Heart left ventricle (tissue), 16 donors: ENCODE results near the gene FMN2. TPM values are rescaled to one million over a fixed set of nuclear protein-coding genes. Genes with fewer than 3 reads are reported as not detected.

Source experiments
- ATAC-seq, 4 donors: fragments of 200-7000 bp; cut with Tn5 transposase; one replicate each; pipeline ENCODE4 v1.9.1; 2020 to 2022; ENCODE audit warnings: moderate library complexity in 4 of 4, mild to moderate bottlenecking in 3 of 4, moderate number of reproducible peaks in 1 of 4
- DNase-seq, 5 donors: peaks; one replicate each; pipeline ENCODE4 v3.0.0-alpha.2; 2020
- H3K27ac ChIP-seq, 12 donors: fragments of 200-600 bp; sonication (generic) in 4 of 12; one replicate each; pipeline versions ENCODE4 v1.5.0 to v1.8.0; 2016 to 2022; ENCODE audit warnings: mild to moderate bottlenecking in 2 of 12
- H3K27me3 ChIP-seq, 9 donors: fragments of 200-600 bp; sonication (generic) in 2 of 9; one replicate each; pipeline versions ENCODE4 v1.5.1 to v1.8.0; 2016 to 2022; ENCODE audit warnings: mild to moderate bottlenecking in 3 of 9
- H3K36me3 ChIP-seq, 9 donors: fragments of 200-600 bp; sonication (generic) in 2 of 9; one replicate each; pipeline versions ENCODE4 v1.5.0 to v1.8.0; 2018 to 2022; ENCODE audit warnings: mild to moderate bottlenecking in 2 of 9
- H3K4me1 ChIP-seq, 12 donors: fragments of 200-600 bp; sonication (generic) in 4 of 12; one replicate each; pipeline versions ENCODE4 v1.5.0 to v1.8.0; 2016 to 2022; ENCODE audit warnings: mild to moderate bottlenecking in 3 of 12
- H3K4me3 ChIP-seq, 12 donors: fragments of 200-600 bp; sonication (generic) in 4 of 12; one replicate each; pipeline versions ENCODE4 v1.5.0 to v1.8.0; 2017 to 2022; ENCODE audit warnings: mild to moderate bottlenecking in 9 of 12, moderate library complexity in 4 of 12
- H3K9me3 ChIP-seq, 12 donors: fragments of 200-600 bp; sonication (generic) in 4 of 12; one replicate each; pipeline versions ENCODE4 v1.5.0 to v1.8.0; 2016 to 2022; ENCODE audit warnings: mild to moderate bottlenecking in 1 of 12
- POLR2A ChIP-seq, 2 donors: fragments of 450-650 bp; IDR thresholded peaks; one replicate each; pipeline ENCODE4 v1.6.1; 2017; ENCODE audit warnings: antibody characterized with exemption in 2 of 2, mild to moderate bottlenecking in 2 of 2, moderate library complexity in 2 of 2
- WGBS, 4 donors: extraction: QIAGEN DNeasy Blood & Tissue Kit in 2 of 4; methylation state at CpG; one replicate each; pipeline versions ENCODE4 v1.1.5 to v1.1.7; 2013 to 2018; 5-methylcytosine and 5-hydroxymethylcytosine counted together
- intact Hi-C, 10 donors: fragments of 100-400 bp; cut with DNase I; formaldehyde crosslinking; loops; one replicate each; pipeline versions ENCODE4 v1.11.1 to v1.14.2; 2022
- polyA plus RNA-seq, 2 donors: library from polyadenylated mRNA; stranded (reverse); fragments of 200-250 nt; gene quantifications; one replicate each; pipeline ENCODE4 v1.2.3, GENCODE V29; 2013
- total RNA-seq, 9 donors: library from RNA; depleted of rRNA in 2 of 9; stranded (reverse); fragments of >200 nt in 2 of 9; fragmentation: NEBNext Ultra II Directional in 3 of 9; extraction: Animal tissue kit (Norgen Biotek cat#: 25700) in 3 of 9; gene quantifications; one replicate each; pipeline versions ENCODE4 v1.1.0 to v1.2.4, GENCODE V29; 2016 to 2023
- TF ChIP-seq, protein P1 (sequence below), 12 donors: fragments of 200-600 bp; sonication (generic) in 4 of 12; IDR thresholded peaks; one replicate each; pipeline versions ENCODE4 v1.5.0 to v1.8.0; 2018 to 2022; ENCODE audit warnings: antibody characterized with exemption in 12 of 12, mild to moderate bottlenecking in 5 of 12
- donor health status: ischemic (EF 13 %, LVEDD 7.1; RV severe dilation, severe dysfunction).
- donor health status: healthy with polysubstance abuse.
- donor health status: DM: no; HTN: yes; CAD: no.
- donor health status: DM: no; HTN: no; CAD: no.
- donor health status: ischemic (EF 25% LVEDD 6.9; RV normal size, moderate dysfunction).
- donor health status: ischemic (EF 25% LVEDD 5.7; RV mildly dilated, moderate dysfunction).
- donor health status: healthy.
- donor health status: DM: yes; HTN: yes; CAD: no.
- donor health status: ischemic (EF 35%, LVEDD 5.7; RV mildly dilated, moderate dysfunction).
- donor health status: nonischemic (EF 11% LVEDD 7.7; RV severe dilation, severe dysfunction).
- donor health status: DM: yes; HTN: yes; CAD: no.
- donor health status: PGD.
- donor health status: ischemic (EF 29% LVEDD 5.4; RV normal size, mild dysfunction).
- donor health status: nonischemic (EF 23%, LVEDD 6.1; RV moderate dilation, normal function).

FMN2 gene
- total and polyA plus RNA-seq, 11 donors: 0.11 to 1.9 (median 0.31) TPM; not detected in 8

DNA sequence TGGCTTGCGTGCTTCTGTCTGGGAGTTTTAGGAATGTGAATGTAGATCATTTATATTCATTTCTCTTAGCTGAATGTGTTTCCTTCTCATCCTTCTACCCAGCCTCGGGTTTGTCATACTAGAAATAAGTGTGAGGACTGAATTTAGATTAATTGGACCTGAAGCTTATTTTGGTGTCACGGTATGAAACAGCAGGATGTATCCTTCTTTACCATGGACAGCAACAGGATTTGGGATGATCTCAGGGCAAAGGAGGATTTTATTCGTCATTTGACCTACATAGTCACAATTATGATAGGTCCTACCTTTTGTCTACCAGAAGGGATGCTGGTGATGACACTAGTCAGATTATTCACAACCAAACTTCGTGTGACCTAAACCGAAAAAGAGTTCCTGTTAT lies 127.4 kb downstream of the FMN2 start:
- no peak overlapping the region for H3K4me3 ChIP-seq
- intact Hi-C loops: no loop called here
- peaks cover 0 to 6% (median 0%) of the 10 kb centered on the region in 12 donors for H3K9me3 ChIP-seq
- no peaks in the 10 kb centered on the region for H3K27me3 ChIP-seq
- WGBS, 4 donors: 56 to 70% (median 68%) methylated on average over 6 of the region's 6 CpGs
- H3K27ac ChIP-seq: no peak overlapping the region
- no peak for ATAC-seq
- no peak for DNase-seq
- no peaks in the 10 kb centered on the region for H3K4me1 ChIP-seq
- H3K36me3 ChIP-seq: no peaks in the 10 kb centered on the region
- TF ChIP-seq, protein P1, sequence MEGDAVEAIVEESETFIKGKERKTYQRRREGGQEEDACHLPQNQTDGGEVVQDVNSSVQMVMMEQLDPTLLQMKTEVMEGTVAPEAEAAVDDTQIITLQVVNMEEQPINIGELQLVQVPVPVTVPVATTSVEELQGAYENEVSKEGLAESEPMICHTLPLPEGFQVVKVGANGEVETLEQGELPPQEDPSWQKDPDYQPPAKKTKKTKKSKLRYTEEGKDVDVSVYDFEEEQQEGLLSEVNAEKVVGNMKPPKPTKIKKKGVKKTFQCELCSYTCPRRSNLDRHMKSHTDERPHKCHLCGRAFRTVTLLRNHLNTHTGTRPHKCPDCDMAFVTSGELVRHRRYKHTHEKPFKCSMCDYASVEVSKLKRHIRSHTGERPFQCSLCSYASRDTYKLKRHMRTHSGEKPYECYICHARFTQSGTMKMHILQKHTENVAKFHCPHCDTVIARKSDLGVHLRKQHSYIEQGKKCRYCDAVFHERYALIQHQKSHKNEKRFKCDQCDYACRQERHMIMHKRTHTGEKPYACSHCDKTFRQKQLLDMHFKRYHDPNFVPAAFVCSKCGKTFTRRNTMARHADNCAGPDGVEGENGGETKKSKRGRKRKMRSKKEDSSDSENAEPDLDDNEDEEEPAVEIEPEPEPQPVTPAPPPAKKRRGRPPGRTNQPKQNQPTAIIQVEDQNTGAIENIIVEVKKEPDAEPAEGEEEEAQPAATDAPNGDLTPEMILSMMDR (IDR thresholded peaks at IDR 0.05): no peak
- TF ChIP-seq POLR2A (IDR thresholded peaks at IDR 0.05): no peak

DNA sequence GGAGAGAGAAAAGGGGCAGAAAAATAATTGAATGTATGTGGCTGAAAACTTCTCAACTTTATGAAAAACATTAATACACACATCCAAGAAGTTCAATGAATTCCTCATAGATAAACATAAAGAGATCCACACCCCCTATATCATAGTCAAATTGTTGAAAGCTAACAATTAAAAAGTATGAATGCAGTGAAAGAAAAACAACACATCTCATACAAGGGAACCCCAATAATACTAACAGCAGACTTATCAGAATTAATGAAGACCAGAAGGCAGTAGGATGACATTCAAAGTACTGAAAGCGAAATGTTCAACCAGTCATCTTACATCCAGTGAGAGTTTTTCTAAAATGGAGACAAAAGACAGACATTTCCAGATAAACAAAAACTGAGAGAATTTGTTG lies 134.4 kb downstream of the FMN2 start:
- Histone ChIP-seq H3K4me1 (no peaks in the 10 kb centered on the region), H3K27me3 (no peaks in the 10 kb centered on the region), H3K36me3 (no peaks in the 10 kb centered on the region), H3K4me3 (no peak overlapping the region), H3K27ac (no peak overlapping the region), H3K9me3 (peaks cover 0 to 42% (median 10%) of the 10 kb centered on the region in 12 donors)
- ATAC-seq: no peak
- TF ChIP-seq, protein P1 (IDR thresholded peaks at IDR 0.05): no peak
- no peak for TF ChIP-seq POLR2A (IDR thresholded peaks at IDR 0.05)
- no peak for DNase-seq
- 63 to 78% (median 71%) methylated on average over 1 of the region's 1 CpG for WGBS, 4 donors
- intact Hi-C loops: no loop called here

DNA sequence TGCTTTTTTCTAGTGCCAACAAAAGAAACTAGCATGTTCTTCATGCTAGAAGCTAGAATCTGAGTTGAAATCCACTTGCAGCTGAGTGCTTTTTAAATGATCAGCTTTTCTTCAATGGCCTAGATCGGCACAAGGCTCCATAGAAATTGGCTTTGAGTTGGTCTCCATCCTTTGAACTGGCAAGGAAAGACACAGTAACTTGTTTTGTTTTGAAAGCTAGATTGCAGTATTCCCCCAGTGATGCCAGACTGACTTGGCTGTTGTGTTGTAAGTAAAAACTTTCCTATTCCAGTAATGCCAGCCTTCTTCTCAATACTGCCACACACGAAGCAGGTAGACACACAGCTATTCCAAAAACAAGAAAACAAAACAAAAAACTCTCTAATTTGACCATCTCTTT lies 139.1 kb downstream of the FMN2 start:
- no peak overlapping the region for H3K4me3 ChIP-seq
- H3K27ac ChIP-seq: no peak overlapping the region
- DNase-seq: no peak
- H3K36me3 ChIP-seq: no peaks in the 10 kb centered on the region
- intact Hi-C loops: no loop called here
- no peak for TF ChIP-seq POLR2A (IDR thresholded peaks at IDR 0.05)
- TF ChIP-seq, protein P1 (IDR thresholded peaks at IDR 0.05): no peak
- WGBS, 4 donors: 70 to 82% (median 76%) methylated on average over 2 of the region's 2 CpGs
- no peak for ATAC-seq
- no peaks in the 10 kb centered on the region for H3K4me1 ChIP-seq
- no peaks in the 10 kb centered on the region for H3K27me3 ChIP-seq
- peaks cover 0 to 18% (median 6%) of the 10 kb centered on the region in 12 donors for H3K9me3 ChIP-seq

DNA sequence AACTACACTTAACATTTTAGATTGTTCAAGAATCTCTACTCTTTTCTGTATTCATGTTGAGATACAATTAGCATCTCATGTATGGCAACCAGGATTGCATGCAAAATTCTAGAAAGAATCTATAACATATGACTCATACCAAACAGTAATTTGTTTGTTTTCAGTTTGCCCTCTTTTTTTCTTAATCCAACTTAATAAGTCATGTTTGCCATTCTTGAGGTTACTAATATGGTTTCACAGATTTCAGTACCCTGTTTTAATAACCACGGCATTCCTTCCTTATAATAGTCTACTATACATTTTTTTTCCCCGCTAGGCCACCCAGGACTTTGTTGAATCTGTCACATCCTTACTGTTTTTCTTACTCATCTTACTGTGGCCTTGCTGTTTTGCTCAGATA lies 140.8 kb downstream of the FMN2 start:
- Histone ChIP-seq H3K4me3 (no peak overlapping the region), H3K27ac (no peak overlapping the region), H3K4me1 (no peaks in the 10 kb centered on the region), H3K9me3 (peaks cover 0 to 3% (median 0%) of the 10 kb centered on the region in 12 donors), H3K36me3 (no peaks in the 10 kb centered on the region), H3K27me3 (no peaks in the 10 kb centered on the region)
- intact Hi-C loops: no loop called here
- no peak for ATAC-seq
- WGBS, 4 donors: 85 to 91% (median 88%) methylated on average over 2 of the region's 2 CpGs
- no peak for DNase-seq
- TF ChIP-seq, protein P1 (IDR thresholded peaks at IDR 0.05): no peak
- TF ChIP-seq POLR2A (IDR thresholded peaks at IDR 0.05): no peak
